OCI-LY3 (cell line): ENCODE measurements around the gene ADAMTS15.

ENCODE experiments used
- EZH2phosphoT487 ChIP-seq: fragments of 200-600 bp; shearing (Covaris generic); IDR thresholded peaks from 2 replicates; pipeline ENCODE4 v1.6.1; 2018; ENCODE audit warnings: antibody characterized with exemption, mixed run types, low read depth
- TF ChIP-seq, protein P1 (sequence below): fragments of 200-600, 300-600 bp; sonication (generic); IDR thresholded peaks from 2 replicates; pipeline ENCODE4 v1.5.1; 2014; ENCODE audit warnings: antibody characterized with exemption, low read length, low read depth

DNA sequence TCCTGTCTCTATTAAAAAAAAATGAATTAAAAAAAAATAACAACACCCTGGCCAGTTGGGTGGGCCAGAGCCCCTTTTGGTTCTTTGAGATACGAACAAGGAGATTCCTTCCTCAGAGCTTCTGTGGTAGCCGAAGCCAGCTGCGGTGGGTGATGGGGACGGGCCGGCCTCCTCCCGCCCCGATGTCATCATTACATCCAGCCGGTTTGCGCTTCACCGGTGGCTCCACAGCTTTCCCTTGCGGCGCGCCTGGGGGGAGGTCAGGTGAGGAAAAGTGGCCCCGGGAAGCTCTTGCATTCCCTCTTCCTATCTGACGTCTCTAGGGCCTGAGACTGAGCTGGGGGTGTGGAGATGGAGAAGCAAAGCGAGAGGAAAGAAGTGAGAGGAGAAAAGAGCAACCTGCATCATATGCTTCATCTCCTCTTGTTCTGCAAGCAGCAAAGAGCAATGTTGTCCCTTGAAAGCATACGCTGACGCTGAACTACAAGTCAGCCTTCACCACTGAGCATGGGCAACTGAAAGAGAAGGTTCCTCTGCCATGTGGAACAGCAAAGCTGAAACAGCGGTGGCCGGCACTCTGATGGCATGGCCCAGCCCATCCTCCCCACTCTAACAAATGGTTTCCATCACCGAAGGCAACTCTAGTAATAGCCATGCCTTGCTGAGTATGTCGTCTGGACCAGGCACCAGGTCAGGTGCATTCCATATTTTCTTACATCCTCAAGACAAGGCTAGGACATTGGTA, 26.0 kb upstream of the ADAMTS15 start:
- TF ChIP-seq, protein P1, sequence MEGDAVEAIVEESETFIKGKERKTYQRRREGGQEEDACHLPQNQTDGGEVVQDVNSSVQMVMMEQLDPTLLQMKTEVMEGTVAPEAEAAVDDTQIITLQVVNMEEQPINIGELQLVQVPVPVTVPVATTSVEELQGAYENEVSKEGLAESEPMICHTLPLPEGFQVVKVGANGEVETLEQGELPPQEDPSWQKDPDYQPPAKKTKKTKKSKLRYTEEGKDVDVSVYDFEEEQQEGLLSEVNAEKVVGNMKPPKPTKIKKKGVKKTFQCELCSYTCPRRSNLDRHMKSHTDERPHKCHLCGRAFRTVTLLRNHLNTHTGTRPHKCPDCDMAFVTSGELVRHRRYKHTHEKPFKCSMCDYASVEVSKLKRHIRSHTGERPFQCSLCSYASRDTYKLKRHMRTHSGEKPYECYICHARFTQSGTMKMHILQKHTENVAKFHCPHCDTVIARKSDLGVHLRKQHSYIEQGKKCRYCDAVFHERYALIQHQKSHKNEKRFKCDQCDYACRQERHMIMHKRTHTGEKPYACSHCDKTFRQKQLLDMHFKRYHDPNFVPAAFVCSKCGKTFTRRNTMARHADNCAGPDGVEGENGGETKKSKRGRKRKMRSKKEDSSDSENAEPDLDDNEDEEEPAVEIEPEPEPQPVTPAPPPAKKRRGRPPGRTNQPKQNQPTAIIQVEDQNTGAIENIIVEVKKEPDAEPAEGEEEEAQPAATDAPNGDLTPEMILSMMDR: no peak
- TF ChIP-seq EZH2phosphoT487: no peak
